ENCODE results near the gene SSPN. TPM values are rescaled to one million over a fixed set of nuclear protein-coding genes. Genes with fewer than 3 reads are reported as not detected.

SSPN gene
- total and polyA plus RNA-seq, 2 experiments from 2014 or later, result 1.1 to 2.3 TPM

- TF ChIP-seq REST (IDR thresholded peaks at IDR 0.05; ENCODE audit: unreplicated experiment) (no peak), ZNF331 (CRISPR knock-in tag; IDR thresholded peaks at IDR 0.05; ENCODE audit: low read depth) (no peak), CTCF (conservative IDR thresholded peaks at IDR 0.05; ENCODE audit: low read depth in 2 of 2) (no peak), ETS1 (IDR thresholded peaks at IDR 0.05) (no peak), STAT1 (IDR thresholded peaks at IDR 0.05; ENCODE audit: unreplicated experiment) (no peak), CREB1 (CRISPR knock-in tag; IDR thresholded peaks at IDR 0.05; ENCODE audit: low read depth) (no peak), EZH2 (IDR thresholded peaks at IDR 0.05; ENCODE audit: low read depth, unreplicated experiment) (no peak), NANOG (IDR thresholded peaks at IDR 0.05; ENCODE audit: borderline replicate concordance) (no peak), POLR2AphosphoS5 (IDR thresholded peaks at IDR 0.05; ENCODE audit: low read depth) (no peak), EZH2phosphoT487 (IDR thresholded peaks at IDR 0.05; ENCODE audit: unreplicated experiment) (no peak), ZNF114 (CRISPR knock-in tag; IDR thresholded peaks at IDR 0.05) (no peak)
Measured at GRCh38 chr12:26239852-26240815, 44.8 kb downstream of the SSPN start (continued).

GRCh38 chr12:26241080-26241479 lies 45.7 kb downstream of the SSPN start:
- H3K79me2 ChIP-seq (replicated peaks; ENCODE audit: insufficient read depth), result no peaks in the 10 kb centered on the region
- H3K4me3 Mint-ChIP-seq, result no peak overlapping the region
- H3K4me2 ChIP-seq, result no peak overlapping the region
- H3K27me3 Mint-ChIP-seq (ENCODE audit: insufficient read depth, low read depth, poor library complexity), result peaks cover 1% of the 10 kb centered on the region
- H3K27ac ChIP-seq (ENCODE audit: low read depth), result no peak overlapping the region
- ATAC-seq, result no peak
- no peak overlapping the region for H3K4me3 ChIP-seq
- H3F3A ChIP-seq (replicated peaks; ENCODE audit: low read depth), result no peaks in the 10 kb centered on the region
- H3K36me3 ChIP-seq (ENCODE audit: insufficient read depth), result no peaks in the 10 kb centered on the region
- 0 out of 2 replicates have a peak, but pooled peaks cover 5% of the 10 kb centered on the region for H3K9me2 ChIP-seq (ENCODE audit: insufficient read depth)
- no peaks in the 10 kb centered on the region for H3K36me3 Mint-ChIP-seq (ENCODE audit: low read depth)
- no peaks in the 10 kb centered on the region for H3K9me3 Mint-ChIP-seq
- no peak for DNase-seq (ENCODE audit: low spot score)
- no peaks in the 10 kb centered on the region for H4K20me1 ChIP-seq (replicated peaks; ENCODE audit: insufficient read depth)
- H3K4me1 ChIP-seq (ENCODE audit: insufficient read depth), result no peaks in the 10 kb centered on the region
- H3K27me3 ChIP-seq (ENCODE audit: insufficient read depth), result no peaks in the 10 kb centered on the region
- H3K4me1 Mint-ChIP-seq, result peaks cover 4% of the 10 kb centered on the region; the same call in 1 of the 3 replicates
- no peak overlapping the region for H3K27ac Mint-ChIP-seq
- H2AFZ ChIP-seq, result no peak overlapping the region
- TF ChIP-seq EZH2phosphoT487 (IDR thresholded peaks at IDR 0.05; ENCODE audit: unreplicated experiment) (no peak), NANOG (IDR thresholded peaks at IDR 0.05; ENCODE audit: borderline replicate concordance) (no peak), ZNF331 (CRISPR knock-in tag; IDR thresholded peaks at IDR 0.05; ENCODE audit: low read depth) (no peak), ZNF114 (CRISPR knock-in tag; IDR thresholded peaks at IDR 0.05) (no peak), CTCF (conservative IDR thresholded peaks at IDR 0.05; ENCODE audit: low read depth in 2 of 2) (no peak), REST (IDR thresholded peaks at IDR 0.05; ENCODE audit: unreplicated experiment) (no peak), JUNB (IDR thresholded peaks at IDR 0.05; ENCODE audit: unreplicated experiment) (no peak), EZH2 (IDR thresholded peaks at IDR 0.05; ENCODE audit: low read depth, unreplicated experiment) (no peak)
